GM19351 (cell line): ENCODE results near the gene PCLO.

Experiments used
- ATAC-seq: cut with Tn5 transposase; IDR thresholded peaks from one replicate; pipeline ENCODE4 v1.9.1; 2021; ENCODE audit warnings: mild to moderate bottlenecking, moderate library complexity; ENCODE audit not compliant: unreplicated experiment

The PCLO gene

GRCh38 chr7:82841828-82842227 is 320.9 kb downstream of the PCLO start:
- no peak for ATAC-seq

GRCh38 chr7:82840061-82840460 is 322.6 kb downstream of the PCLO start:
- ATAC-seq = no peak

GRCh38 chr7:82839555-82839954 is 323.1 kb downstream of the PCLO start:
- ATAC-seq = no peak

- ATAC-seq = no peak
These were observed 323.6 kb downstream of the PCLO start for GRCh38 chr7:82839063-82839462.

GRCh38 chr7:82838314-82838713 is 324.4 kb downstream of the PCLO start:
- no peak for ATAC-seq

GRCh38 chr7:82823073-82823472 is 339.6 kb downstream of the PCLO start:
- no peak for ATAC-seq

- no peak for ATAC-seq
These were observed 341.6 kb downstream of the PCLO start for GRCh38 chr7:82821037-82821436.

- ATAC-seq = no peak
These were observed 344.5 kb downstream of the PCLO start for GRCh38 chr7:82818171-82818570.

- no peak for ATAC-seq
These were observed 346.4 kb downstream of the PCLO start for GRCh38 chr7:82816272-82816671.

GRCh38 chr7:82810558-82811259 is 352.0 kb downstream of the PCLO start:
- peak; percentile 94 for ATAC-seq

- no peak for ATAC-seq
These were observed 354.1 kb downstream of the PCLO start for GRCh38 chr7:82808633-82809032.

- ATAC-seq = no peak
These were observed 357.1 kb downstream of the PCLO start for GRCh38 chr7:82805527-82805960.

GRCh38 chr7:82803411-82803810 is 359.3 kb downstream of the PCLO start:
- no peak for ATAC-seq

GRCh38 chr7:82789883-82790609 is 372.6 kb downstream of the PCLO start:
- ATAC-seq = no peak

GRCh38 chr7:82778021-82778420 is 384.7 kb downstream of the PCLO start:
- ATAC-seq = no peak

GRCh38 chr7:82762880-82763279 is 399.8 kb downstream of the PCLO start:
- no peak for ATAC-seq

GRCh38 chr7:82760831-82761230 is 401.9 kb downstream of the PCLO start:
- ATAC-seq = no peak

- ATAC-seq = no peak
These were observed 402.6 kb downstream of the PCLO start for GRCh38 chr7:82760074-82760473.

- ATAC-seq = no peak
These were observed 406.8 kb downstream of the PCLO start for GRCh38 chr7:82755705-82756551.

- ATAC-seq = no peak
These were observed 412.7 kb downstream of the PCLO start for GRCh38 chr7:82750007-82750406.

GRCh38 chr7:82745820-82746219 is 416.9 kb downstream of the PCLO start:
- ATAC-seq = no peak

GRCh38 chr7:82745117-82745516 is 417.6 kb downstream of the PCLO start:
- no peak for ATAC-seq
